GM19043 (cell line): Measurements from ENCODE around the gene SBK1.
"Not testable (repeated sequence)": the region's sequence is repeated elsewhere in the genome, so short reads cannot be mapped to it uniquely, and the experiment has no call there.

Experiments
- ATAC-seq: cut with Tn5 transposase; IDR thresholded peaks from one replicate; pipeline ENCODE4 v1.9.1; 2021; ENCODE audit warnings: low read depth; ENCODE audit not compliant: unreplicated experiment

The SBK1 gene

GRCh38 chr16:28326881-28327610, 34.7 kb downstream of the SBK1 start:
- ATAC-seq: no peak

GRCh38 chr16:28330232-28330631, 37.9 kb downstream of the SBK1 start:
- not testable (repeated sequence) for ATAC-seq

- not testable (repeated sequence) for ATAC-seq
These were observed 38.7 kb downstream of the SBK1 start for GRCh38 chr16:28330981-28331380.

GRCh38 chr16:28332632-28333031, 40.3 kb downstream of the SBK1 start:
- ATAC-seq: not testable (repeated sequence)

- ATAC-seq: not testable (repeated sequence)
These were observed 43.4 kb downstream of the SBK1 start for GRCh38 chr16:28335678-28336077.

- ATAC-seq: not testable (repeated sequence)
These were observed 44.8 kb downstream of the SBK1 start for GRCh38 chr16:28336940-28337710.

GRCh38 chr16:28338230-28338629, 45.9 kb downstream of the SBK1 start:
- ATAC-seq: not testable (repeated sequence)

GRCh38 chr16:28362600-28362999, 70.3 kb downstream of the SBK1 start:
- not testable (repeated sequence) for ATAC-seq

- ATAC-seq: not testable (repeated sequence)
These were observed 71.1 kb downstream of the SBK1 start, which contains the start of gene NPIPB6 for GRCh38 chr16:28363408-28363807. TSS of gene NPIPB6 (minus strand) at chr16:28363508. CDS start at chr16:28362822, 686 bp downstream.

- ATAC-seq: not testable (repeated sequence)
These were observed 72.2 kb downstream of the SBK1 start for GRCh38 chr16:28364268-28365173.

GRCh38 chr16:28367926-28368325, 75.6 kb downstream of the SBK1 start:
- not testable (repeated sequence) for ATAC-seq
